IPS-NIHi7 (cell line): ENCODE data around the gene NOM1.
A peak's percentile ranks its signal among the peaks of the same experiment; 100 is the strongest.
"Not testable (repeated sequence)": the region's sequence is repeated elsewhere in the genome, so short reads cannot be mapped to it uniquely, and the experiment has no call there.

Experiments
- DNase-seq: peaks from one replicate; pipeline ENCODE4 v3.0.0; 2012; ENCODE audit warnings: mixed read lengths; ENCODE audit errors: extremely low spot score

Gene NOM1

DNA sequence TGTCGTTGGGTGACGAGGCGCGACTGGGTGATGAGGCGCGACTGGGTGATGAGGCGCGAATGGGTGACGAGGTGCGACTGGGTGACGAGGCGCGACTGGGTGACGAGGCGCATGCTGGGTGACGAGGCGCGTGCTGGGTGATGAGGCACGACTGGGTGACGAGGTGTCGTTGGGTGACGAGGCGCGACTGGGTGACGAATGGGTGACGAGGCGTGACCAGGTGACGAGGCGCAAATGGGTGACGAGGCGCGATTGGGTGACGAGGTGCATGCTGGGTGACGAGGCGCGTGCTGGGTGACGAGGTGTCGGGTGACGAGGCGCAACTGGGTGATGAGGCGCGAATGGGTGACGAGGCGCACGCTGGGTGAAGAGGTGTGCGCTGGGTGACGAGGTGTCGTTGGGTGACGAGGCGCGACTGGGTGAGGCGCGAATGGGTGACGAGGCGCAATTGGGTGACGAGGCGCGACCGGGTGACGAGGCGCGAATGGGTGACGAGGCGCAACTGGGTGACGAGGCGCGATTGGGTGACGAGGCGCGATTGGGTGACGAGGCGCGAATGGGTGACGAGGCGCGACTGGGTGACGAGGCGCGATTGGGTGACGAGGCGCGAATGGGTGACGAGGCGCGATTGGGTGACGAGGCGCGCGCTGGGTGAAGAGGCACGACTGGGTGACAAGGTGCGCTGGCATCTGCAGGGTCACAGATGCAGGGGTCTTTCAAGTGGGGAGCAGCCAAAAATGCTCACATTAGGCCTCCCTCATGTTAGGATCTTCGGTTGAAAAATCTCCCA is 7.9 kb upstream of the NOM1 start:
- DNase-seq = no peak

DNA sequence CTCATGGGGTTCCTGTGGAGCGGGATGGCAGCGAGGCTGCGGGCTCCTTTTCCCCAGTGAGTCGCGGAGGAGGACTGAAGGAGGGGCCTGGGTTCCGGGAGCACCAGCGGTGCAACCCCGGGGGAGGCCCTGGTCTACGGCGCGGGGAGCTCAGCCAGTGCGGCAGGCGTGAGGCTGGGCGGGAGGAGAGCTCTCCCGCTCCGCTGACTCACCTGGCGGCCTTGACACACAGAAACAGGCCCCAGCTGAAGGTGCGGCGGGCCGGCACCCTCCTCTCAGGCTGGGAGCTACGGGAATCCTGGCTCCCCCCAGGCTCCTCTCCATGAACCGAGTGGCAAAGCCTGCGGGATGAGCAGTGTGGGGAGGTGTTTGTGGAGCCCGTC is 6.8 kb upstream of the NOM1 start:
- DNase-seq = peak; percentile 37

DNA sequence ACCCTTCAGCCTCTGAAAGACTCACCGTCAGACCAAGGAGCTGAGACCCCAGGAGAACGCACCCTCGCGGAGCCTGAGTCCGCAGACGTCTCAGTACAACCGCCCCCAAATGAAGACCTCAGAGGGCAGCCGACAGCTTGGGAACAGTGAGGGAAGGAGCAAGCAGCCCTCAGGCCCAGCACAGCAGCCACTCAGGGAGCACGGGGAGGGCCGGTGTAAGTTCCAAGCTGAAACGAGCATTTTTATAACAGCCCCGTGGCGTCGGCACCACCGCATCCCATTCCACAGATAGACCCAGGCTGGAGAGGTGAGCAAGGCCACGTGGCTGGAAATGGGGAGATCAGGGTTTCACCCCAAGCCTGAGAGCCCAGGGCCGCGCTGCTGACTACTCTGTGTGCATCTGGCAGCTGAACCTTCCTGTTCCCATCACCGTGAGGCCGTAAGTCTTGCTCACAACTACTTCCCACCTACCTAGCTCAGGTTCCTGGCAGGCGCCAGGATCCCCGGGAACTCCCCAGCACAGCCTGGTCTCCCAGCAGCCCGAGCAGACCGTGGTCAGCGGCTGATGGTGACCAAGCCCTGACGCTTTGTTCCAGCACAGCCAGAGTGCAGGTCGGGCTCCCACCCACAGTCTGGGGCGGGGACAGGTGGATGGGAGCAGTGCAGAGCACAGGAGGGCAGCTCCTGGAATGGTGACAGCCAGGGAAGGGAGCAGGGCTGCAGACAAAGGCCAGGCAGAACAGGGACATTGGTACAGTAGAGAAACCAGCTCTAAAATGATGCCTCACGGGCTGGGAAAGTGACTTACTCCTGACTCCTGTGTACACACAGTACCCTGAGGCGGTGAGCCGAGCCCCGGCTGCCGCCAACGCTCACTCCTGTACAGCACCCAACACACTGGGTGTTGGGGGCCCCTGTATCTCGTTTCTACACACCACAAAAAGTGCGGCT is 6.1 kb upstream of the NOM1 start:
- DNase-seq = peak; percentile 25

DNA sequence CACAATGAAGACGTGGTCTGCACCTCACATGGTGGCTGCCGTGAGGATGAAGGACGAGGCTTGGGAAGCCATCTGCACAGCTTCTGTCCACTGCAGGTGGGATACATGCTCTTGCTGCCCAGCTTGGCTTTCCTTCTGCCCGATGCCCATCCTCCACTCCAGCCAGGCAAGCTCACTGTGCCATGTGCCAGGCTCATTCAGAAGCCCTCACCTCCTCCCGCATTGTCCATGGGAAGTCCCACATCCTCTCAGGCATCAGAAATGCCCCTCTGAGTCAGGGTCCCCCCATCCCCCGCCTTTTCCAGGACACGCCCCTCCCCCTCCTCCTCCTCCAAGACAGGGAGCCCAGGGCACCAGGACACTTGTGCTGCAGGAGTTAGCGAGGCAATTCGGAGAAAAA is 4.6 kb upstream of the NOM1 start:
- DNase-seq = peak; percentile 40

DNA sequence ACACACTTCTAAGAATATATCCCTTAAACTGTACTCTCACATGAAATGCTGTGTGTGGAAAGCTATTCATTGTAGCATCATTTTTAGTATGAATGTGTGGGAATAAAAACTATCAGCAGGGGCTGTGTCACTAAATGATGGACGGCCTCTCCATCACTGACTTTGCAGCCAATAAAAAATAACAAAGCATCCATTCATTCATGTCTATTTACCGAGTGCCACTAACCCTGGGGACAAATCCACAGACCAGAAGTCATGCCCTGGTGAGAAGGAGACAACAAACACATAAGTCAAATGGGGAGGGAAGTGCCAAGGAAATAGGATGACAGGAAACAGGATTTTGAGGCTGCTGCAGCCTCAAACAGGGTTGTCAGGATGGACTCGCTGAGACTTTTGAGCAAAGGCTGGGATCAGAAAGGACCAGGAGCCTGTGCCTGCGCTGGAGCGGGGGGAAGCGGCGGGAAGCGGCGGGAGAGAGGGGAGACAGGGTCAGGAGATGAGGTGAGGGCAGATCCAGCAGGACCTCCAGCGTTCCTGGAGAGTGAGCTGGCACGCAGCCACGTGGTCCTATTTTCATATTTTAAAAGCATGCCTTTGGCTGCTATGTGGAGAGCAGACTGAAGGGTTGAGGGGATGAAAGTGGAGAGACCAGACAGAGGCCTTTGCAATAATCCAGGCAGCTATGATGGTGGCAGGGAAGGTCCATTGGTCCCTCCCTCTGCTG is 2.2 kb upstream of the NOM1 start:
- no peak for DNase-seq

DNA sequence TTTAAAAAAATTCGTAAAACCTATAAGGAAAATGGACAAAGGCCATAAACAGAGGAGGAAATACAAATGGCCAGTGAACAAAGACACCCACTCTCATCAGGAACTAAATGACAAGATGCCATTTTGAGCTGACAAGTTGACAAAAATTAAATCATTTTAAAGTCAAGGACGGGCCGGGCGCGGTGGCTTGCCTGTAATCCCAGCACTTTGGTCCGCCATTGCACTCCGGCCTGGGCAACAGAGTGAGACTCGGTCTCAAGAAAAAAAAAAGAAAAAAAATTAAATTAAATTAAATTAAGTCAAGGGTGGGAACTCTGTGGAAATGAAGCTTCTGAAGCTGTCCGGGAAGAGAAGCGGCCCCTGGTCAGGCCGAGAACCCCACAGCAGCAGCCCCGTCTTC is 1.2 kb upstream of the NOM1 start:
- no peak for DNase-seq

DNA sequence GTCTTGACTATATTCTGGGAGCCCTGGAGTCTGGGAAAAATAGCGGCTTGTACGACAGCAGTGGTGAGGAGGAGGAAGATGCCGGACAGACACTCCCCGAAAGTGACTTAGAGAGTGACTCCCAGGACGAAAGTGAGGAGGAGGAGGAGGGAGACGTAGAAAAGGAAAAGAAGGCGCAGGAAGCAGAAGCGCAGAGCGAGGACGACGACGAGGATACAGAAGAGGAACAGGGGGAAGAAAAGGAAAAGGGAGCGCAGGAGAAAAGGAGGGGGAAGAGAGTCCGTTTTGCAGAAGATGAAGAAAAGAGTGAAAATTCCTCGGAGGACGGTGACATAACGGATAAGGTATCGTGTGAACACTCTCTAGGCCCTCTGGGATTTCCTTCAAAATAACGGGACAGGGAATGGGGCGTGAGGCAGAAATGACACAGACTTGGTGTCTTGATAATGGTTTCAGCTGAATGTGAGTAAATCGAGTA is 908 bp downstream of the NOM1 start:
- DNase-seq = no peak

DNA sequence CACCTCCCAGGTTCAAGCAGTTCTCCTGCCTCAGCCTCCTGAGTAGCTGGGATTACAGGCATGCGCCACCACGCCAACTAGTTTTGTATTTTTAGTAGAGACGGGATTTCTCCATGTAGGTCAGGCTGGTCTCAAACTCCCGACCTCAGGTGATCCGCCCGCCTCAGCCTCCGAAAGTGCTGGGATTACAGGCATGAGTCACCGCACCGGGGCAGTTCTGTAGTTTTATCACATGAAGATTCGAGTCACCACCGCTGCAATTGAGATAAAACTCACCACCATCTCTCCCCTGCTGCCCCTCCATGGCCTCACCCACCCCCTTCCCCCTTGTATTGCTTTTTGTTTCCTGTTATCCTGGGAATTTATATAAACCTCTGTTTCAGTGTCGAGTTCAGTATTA is 3.7 kb downstream of the NOM1 start:
- not testable (repeated sequence) for DNase-seq

DNA sequence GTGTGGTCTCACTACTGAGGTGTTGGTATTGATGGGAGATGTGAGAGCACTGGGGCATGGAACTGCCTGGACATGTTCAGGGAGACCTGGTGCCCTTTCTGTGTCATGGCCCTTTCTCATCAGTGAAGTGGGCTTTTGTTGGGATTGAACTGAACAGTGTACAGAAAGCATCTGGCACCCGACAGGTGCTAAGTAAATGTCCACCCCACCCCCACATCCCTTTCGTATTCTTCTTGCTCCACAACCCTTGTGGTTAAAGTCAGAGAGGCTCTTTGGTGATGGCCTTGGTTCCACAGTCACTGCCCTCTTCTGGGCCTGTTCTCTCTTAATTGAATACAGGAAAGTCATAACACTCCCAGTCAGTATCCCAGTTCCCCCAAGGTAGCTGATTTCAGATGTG is 5.4 kb downstream of the NOM1 start:
- no peak for DNase-seq

DNA sequence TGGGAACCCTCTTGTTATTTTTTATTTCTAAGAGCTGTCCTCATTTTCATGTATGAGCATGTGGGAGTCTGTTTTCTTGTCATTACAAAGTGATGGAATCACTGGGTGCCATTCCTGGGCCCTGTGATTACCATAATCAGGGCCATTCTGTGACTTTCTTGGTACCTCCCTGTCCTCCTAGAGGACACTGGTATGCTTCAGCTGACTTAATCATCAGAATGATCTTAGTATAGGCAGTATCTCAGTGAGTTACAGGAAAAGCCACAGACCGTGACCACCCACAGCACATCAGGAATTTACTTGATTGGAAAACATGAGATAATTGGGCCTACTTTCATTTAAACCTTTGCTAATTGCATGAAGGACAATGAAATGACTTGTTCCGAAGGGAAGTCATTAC is 7.2 kb downstream of the NOM1 start:
- DNase-seq = no peak

DNA sequence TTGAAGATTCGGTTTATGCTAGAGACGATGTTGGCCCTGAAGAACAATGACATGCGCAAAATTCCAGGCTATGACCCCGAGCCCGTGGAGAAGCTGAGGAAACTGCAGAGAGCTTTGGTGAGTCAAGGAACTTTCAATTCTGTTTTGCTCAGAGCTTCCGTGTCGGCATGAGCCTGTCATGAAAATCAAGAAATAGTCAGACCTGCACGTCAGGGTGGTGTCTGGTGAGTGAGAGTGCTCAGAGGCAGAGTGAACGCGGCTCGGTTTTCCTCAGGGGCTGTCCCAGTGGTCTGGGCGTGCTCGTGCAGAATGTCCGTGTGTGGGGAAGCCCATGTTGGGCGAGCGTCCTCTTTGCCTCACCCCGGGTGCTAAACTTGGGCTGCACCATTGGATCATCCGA is 12.6 kb downstream of the NOM1 start:
- no peak for DNase-seq

DNA sequence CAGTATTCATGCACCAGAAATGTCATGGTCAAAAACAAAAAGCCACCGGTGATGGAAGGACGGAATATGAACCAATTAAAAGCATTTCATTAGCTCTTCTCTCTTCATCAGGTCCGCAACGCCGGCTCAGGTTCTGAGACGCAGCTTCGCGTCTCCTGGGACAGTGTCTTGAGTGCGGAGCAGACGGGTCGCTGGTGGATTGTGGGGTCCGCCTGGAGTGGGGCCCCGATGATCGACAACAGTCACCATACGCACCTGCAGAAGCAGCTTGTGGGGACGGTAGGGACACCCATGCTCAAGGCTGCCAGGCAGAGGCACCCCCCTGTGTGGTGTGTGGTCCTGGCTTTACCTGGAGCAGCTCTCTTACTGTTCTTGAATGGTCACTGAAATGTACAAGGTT is 13.4 kb downstream of the NOM1 start:
- DNase-seq = no peak

DNA sequence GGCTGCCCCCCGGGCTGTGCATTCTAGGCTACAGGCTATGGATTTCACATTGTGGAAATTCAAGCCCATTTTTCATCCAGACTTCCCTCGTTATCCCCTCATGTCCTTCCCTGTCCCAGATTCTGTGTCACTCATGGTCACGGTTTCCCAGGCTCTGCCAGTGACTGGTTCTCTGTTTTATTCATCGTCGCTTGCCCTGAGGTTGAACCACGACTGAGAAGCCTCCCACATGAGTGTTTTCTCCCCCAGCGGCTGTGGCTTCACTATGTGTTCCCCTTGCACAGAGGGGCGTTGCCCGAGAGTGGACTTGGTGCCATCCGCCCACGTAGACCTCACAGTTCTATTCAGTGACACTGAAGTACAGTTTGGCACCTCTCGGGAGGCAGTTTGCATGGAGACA is 14.0 kb downstream of the NOM1 start:
- DNase-seq = no peak

DNA sequence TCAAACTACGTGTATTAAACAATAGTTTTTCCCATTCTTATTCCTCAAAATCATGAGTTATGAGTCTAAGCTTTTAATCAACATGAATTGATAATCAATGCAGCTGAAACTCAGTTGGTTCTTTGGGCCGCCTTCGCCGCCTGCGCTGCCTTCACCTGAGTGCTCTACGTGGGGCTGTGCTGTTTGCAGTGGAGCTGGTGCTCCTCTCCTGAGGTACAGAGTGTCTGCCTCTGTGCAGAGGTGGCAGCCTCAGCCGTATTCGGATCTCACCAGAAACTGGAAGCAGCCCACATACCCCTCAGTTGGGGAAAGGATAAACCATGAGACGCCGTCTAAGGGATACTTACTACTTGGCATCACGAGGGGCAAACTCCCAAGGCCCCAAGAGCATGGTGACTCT is 15.5 kb downstream of the NOM1 start:
- DNase-seq = no peak

DNA sequence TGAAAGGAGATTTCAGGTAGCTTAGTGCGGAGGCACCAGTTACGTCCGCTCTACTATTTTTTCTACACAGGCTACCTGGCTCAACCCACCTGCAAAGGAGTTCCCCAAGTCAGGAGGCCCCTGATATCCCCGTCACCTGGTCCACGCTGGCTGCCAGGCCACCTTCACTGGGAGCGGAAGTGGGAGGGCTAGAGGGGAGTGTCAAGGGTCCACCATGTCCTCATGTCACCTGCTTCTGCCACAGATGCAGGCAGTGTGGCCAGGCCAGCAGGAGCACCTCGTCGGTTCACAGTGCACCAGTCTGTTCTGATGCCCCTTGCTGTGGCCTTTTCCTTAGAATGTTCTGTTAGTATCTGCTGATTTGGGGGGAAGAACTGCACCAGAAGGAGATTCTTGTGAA is 16.9 kb downstream of the NOM1 start:
- DNase-seq = no peak

DNA sequence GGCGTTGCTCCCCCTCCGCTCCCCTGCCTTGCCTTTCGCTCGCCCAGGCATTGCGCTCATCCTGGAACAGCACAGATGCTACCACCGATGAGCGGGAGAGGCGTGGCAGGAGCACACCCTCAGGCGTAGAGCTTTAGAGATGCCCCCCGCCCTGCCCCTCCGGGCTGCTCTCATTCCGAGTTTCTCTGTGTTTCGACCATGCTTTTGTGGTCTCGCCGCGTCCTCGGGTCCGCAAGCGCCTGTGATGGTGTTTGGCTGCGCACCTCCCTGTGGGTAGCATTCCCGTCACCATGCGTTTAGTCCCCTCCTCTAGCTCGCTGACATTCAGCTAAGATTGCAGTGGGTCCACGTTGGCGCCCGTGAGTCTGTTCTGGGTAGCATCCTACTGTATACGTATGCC is 18.7 kb downstream of the NOM1 start:
- DNase-seq = no peak

DNA sequence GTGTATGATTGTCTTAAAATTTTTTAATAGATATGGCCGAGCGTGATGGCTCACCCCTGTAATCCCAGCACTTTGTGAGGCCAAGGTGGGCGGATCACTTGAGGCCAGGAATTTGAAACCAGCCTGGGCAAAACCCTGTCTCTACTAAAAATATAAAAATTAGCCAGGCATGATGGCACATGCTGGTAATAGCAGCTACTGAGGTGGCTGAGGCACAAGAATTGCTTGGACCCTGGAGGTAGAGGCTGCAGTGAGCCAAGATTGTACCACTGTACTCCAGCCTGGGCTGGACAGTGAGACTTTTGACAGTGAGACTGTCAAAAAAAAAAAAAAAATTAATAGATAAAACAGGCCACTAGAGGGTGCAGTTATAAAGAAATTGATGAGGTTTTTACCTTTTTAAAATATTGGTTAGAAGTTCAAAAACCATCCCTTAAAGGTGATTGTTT is 20.5 kb downstream of the NOM1 start:
- no peak for DNase-seq

DNA sequence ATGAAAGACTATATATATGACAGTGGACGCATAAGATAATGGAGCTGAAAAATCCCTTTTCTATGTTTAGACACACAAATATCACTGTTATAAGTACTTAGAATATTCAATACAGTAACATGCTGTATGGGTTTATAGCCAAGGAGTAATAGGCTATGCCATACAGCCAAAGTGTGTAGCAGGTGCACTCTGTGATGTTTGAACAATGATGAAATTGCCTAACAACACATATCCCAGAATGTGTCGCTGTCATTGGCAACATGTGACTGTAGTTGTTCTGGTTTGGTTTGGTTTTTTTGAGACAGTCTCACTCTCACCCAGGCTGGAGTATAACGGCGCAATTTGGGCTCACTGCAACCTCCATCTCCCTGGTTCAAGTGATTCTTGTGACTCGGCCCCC is 26.1 kb downstream of the NOM1 start:
- no peak for DNase-seq

DNA sequence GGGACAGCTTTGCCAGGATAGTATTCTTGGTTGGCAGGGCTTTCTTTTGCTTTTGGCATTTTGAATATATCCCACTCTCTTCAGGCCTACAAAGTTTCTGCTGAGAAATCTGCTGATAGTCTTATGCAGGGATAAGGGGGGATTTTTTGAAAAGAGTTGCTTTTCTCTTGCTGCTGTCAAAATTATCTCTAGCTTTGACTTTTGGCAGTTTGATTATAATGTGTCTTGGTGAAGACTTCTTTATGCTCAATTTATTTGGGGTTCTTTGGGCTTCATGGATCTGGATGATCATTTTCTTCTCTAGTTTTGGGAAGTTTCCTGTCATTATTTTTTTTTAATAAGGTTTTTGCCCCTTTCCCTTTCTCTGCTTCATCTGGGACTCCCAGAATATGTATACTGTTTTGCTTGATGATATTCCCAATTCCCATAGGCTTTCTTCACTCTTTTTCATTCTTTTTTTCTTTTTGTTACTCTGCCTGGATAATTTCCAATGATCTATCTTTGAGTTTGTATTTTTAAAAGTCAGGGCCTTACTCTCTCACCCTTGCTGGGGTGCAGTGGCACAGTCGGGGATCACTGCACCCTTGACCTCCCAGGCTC is 29.6 kb downstream of the NOM1 start:
- no peak for DNase-seq

DNA sequence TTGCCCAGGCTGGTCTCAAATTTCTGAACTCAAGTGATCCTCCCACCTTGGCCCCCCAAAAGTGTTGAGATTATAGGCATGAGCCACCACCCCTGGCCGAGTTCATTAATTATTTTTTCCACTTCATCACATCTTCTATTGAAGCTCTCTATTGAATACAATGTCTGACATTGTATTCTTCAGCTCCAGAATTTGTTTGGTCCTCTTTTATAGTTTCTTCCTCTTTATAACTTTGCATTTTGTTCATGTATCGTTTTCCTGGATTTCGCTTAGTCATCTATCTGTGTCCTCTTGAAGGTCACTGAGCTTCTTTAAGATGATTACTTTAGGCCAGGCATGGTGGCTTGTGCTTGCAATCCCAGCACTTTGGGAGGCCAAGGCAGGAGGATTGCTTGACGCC is 30.2 kb downstream of the NOM1 start:
- no peak for DNase-seq

DNA sequence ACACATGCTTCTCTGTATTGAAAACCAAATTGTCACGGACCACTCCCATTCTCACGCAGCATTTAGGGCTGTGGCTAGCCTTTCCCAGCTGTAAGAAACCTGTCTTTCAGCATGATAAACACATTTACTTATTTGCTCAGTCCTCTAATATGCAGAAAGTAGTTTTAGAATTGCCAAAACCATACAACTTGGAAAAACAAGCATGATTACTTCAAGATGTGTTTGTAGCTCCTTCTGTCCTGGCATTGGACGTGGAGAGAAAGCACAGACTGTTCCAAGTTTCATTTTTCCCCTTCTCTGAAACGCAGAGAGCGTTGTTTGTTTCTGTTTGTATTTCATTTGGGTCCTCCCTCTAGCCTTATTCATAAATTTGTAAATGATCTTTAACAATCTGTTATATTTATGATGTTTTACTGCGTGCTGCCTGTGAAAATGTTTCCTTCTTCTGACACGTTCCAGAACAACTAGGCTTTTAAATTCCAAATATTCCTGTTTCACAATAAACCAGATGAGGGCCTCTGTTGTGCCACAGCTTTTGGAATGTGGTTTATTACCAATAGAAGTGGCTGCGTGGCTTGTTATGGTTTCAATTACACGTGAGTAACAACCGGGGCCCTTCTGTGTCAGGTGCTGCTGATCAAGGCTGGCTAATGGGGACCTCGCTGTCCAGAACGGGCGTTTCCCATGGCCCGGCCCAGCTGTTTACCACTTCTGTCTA is 34.8 kb downstream of the NOM1 start:
- no peak for DNase-seq
